Skin epidermis (tissue), 12 donors: Measurements from ENCODE around the gene CCDC183.
"Not testable (repeated sequence)": the region's sequence is repeated elsewhere in the genome, so short reads cannot be mapped to it uniquely, and the experiment has no call there.

Source experiments
- H3K27ac ChIP-seq, 21 experiments: fragments of 200-600 bp; sonication (generic) in 11 of 21; one replicate each; pipeline ENCODE4 v1.5.0; 2020; ENCODE audit warnings: mild to moderate bottlenecking in 3 of 21, inconsistent platforms in 2 of 21, moderate library complexity in 2 of 21
- H3K4me3 ChIP-seq, 7 experiments: fragments of 200-600 bp; sonication (generic) in 2 of 7; one replicate each; pipeline ENCODE4 v1.5.0; 2020; ENCODE audit warnings: inconsistent platforms in 2 of 7, mild to moderate bottlenecking in 2 of 7, moderate library complexity in 1 of 7

CCDC183 gene

DNA sequence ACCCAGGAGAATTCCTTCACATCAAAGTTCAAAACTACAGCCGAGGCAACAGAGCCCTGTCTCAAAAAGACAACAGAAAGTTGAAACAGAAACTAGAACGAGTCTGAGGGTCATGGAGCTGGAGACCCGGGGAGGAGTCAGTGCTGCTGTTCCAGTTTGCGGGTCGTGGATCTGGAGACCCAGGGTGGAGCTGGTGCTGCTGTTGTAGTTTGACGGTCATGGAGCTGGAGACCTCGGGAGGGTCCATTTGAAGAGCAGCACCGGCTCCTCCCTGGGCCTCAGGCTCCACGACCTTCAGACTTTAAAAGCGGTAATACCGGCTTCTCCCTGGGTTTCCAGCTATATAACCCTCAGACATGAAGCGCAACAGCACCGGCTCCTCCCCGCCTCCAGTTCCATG lies 18.8 kb upstream of the CCDC183 start:
- H3K27ac ChIP-seq = no peak overlapping the region
- no peak overlapping the region for H3K4me3 ChIP-seq

DNA sequence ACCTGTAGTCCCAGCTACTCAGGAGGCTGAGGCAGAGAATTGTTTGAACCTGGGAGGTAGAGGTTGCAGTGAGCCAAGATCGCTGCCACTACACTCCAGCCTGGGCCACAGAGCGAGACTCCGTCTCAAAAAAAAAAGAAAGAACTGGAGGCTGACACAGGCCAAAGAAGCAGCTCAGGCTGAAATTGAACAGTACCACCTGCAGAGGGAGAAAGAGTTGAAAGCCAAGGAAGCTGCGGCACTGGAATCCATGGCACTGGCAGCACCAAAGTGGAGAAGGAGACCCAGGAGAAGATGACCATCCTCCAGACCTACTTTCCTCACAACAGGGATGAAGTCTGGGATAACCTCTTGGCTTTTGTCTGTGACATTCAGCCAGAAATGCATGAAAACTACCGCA lies 16.3 kb upstream of the CCDC183 start:
- Histone ChIP-seq H3K4me3 (no peak overlapping the region), H3K27ac (no peak overlapping the region)

DNA sequence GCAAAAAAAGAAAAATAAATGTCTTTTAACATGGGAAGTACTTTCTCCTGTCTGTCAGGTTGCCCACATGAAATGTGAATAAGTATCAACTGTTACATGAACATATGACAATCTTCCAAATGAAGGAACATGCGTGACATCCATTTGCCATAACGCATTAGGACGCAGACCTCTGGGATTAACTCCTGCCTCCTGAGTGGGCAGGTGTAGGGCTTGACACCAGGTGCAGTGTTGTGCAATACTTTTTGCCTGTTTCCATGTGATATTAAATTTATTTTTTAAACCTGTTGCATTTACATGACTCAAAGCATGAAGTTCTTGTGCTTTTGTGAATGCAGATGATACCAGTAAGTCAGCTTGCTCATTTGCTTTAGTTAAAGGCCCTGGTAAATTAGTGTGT lies 13.7 kb upstream of the CCDC183 start:
- Histone ChIP-seq H3K4me3 (no peak overlapping the region), H3K27ac (no peak overlapping the region)

DNA sequence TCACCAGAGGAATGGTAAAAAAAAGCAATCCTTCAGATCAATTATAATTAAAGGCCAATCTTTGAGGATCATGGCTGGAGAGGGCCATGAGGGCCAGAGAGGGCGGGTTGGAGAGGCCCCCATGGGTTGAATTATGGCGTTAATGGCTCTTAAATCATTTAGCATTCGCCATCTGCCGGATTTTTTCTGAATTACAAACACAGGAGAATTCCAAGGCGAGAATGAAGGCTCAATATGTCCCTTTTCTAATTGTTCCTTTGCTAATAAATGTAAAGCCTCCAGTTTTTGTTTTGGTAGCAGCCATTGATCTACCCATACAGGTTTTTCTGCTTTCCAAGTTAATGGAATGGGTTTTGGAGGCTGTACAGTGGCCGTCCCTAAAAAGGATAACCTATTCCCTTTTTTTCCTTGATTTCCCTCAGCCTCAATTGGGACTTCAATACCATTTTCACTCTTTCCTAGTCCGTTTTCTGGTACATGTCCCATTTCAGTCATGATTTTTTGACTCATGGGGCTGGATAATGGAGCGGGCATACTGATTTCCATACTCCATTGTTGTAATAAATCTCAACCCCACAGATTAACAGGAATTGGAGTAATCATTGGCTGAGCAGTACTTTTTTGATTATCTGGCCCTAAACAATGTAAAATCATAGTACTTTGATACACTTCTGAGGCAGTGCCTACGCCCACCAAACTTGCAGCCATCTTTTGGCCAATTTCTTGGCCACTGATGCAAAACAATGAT lies 11.7 kb upstream of the CCDC183 start:
- no peak overlapping the region for H3K4me3 ChIP-seq
- H3K27ac ChIP-seq = no peak overlapping the region

DNA sequence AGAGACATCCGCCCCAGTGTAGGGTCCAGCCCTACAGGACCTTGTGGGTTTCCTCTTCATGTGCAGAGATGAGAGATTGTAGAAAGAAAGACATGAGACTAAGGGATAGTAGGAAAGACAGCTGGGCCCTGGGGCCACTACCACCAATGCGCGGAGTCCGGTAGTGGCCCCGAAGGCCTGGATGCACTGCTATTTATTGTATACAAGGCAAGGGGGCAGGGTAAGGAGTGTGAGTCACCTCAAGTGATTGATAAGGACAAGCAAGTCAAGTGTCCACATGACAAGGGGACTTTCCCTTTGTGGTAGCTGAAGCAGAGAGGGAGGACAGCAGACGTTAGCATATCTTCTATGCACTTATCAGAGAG lies 11.2 kb upstream of the CCDC183 start:
- no peak overlapping the region for H3K27ac ChIP-seq
- H3K4me3 ChIP-seq = no peak overlapping the region

DNA sequence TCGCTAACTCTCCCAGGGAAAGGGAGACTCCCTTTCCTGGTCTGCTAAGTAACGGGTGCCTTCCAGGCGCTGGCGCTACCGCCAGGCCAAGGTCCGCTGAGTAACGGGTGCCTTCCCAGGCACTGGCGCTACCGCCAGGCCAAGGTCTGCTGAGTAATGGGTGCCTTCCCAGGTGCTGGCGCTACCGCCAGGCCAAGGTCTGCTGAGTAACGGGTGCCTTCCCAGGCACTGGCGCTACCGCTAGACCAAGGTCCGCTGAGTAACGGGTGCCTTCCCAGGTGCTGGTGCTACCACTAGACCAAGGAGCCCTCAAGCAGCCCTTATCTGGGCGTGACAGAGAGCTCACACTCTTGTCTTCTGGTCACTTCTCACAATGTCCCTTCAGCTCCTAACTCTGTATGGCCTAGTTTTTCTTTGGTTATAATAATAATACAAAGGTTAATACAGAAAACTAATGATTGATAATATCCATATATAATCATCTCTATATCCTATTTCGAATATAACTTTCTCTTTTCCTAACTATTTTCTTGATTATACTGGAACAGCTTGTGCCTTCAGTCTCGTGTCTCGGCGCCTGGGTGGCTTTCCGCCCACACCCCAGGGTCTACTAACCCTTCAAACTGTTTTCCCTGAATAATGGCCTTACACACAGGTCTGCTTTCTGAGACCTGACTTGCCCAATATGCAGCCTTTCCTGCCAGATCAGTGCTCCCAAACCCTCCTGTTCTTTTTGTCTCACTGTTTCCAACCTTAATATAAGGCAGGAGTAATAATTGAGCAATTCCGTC lies 10.4 kb upstream of the CCDC183 start:
- H3K27ac ChIP-seq = peak overlapping the region in 1 of 21 experiments; percentile 33
- not testable (repeated sequence) for H3K4me3 ChIP-seq

DNA sequence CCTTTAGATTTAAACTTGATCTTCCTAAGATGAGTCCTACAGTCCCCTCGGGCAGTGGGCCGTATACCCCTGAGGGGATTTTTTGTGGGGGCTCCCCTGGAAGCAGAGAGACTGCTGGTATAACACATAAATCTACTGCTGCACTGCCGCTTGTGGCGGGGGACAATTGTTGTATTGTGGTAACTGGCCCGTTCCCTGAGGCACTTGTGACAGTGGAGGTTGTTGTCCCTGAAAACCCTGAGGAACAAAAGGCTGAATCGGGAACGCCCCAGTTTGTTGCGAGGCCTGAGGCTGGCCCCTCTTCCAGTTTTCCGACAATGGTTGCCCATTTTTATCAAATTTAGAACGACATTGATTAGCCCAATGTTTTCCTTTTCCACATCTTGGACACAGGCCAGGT lies 9.7 kb upstream of the CCDC183 start:
- Histone ChIP-seq H3K4me3 (no peak overlapping the region), H3K27ac (no peak overlapping the region)

DNA sequence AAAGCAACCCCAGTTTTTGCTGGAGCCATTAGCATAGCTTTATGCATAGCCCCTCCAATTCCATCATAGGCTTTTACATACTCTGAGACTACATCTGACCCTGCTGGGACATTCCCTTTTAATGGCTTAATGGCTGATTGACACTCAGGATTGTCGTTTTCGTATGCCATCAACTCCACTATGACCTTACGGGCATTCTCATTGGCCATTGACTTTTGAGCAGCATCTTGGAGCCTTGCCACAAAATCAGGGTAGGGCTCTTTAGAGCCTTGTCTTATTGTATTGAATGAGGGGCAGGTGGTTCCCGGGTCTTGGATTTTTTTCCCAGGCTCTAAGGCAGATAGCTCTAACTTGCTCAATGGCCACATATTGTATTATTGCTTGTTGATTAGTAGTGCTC lies 9.2 kb upstream of the CCDC183 start:
- not testable (repeated sequence) for H3K27ac ChIP-seq, H3K4me3 ChIP-seq

DNA sequence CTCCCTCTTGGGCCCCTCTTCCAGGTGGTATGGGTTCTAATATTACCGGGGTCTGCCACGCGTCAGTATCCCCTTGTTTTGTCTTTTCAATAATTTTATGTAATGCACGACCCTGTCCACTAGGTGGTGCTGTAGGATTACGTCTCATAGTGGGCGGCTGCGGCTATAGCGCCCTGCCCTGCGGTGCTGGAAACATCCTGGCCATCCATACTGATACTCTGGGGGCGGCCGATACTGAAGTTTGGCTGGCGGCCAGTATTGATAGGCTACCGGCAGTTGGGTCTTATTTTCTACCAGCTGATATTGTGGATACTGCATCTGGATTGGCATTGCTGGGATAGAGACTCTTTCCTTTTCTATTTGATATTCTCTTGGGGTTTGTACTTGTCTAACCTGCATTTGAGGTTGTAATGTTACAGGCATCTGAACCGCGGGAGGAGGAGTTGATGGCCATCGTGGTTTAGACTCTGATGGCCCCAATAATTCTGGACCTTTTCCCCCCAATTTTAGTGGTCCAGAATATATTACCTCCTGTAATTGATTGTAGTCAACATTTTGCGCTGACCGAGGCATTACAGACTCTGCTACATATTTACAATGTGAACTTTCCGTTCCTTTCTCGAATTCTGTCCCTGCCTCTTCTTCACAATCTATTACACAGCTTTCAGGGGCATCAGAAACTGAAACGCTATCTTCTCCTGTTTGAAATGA lies 8.3 kb upstream of the CCDC183 start:
- Histone ChIP-seq H3K4me3 (no peak overlapping the region), H3K27ac (no peak overlapping the region)

DNA sequence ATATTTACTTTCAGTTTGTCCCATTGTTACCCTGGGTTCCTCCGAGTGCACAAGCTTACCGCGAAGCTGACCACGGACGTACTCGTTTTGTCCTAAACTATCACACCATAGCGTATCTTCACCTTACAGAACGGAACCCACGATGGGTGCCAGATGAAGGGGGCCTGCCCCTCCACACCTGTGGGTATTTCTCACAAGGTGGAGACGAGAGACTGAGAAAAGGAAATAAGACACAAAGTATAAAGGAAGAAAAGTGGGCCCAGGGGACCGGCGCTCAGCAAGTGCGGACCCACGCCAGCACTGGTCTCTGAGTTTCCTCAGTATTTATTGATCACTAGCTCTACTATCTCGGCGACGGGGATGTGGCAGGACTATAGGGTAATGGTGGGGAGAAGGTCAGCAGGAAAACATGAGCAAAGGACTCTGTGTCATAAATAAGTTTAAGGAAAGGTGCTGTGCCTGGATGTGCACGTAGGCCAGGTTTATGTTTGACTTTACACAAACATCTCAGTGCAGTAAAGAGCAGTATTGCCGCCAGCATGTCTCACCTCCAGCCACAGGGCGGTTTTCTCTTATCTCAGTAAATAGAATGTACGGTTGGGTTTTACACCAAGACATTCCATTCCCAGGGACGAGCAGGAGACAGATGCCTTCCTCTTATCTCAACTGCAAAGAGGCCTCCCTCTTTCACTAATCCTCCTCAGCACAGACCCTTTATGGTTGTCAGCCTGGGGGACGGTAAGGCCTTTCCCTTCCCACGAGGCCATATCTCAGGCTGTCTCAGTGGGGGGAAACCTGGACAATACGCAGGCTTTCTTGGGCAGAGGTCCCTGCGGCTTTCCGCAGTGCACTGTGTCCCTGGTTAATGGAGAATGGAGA lies 7.3 kb upstream of the CCDC183 start:
- not testable (repeated sequence) for H3K27ac ChIP-seq, H3K4me3 ChIP-seq

DNA sequence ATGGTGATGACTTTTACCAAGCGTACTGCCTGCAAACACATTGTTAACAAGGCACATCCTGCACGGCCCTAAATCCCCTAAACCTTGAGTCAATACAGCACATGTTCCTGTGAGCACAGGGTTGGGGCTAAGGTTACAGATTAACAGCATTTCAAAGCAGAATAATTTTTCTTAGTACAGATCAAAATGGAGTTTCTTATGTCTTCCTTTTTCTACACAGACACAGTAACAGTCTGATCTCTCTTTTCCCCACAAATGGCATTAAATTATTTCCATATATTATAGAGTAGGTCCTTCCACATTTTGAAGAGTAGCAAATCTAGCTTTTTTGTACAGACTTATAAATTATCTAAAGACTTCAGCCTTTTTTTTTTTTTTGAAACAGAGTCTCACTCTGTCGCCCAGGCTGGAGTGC lies 6.6 kb upstream of the CCDC183 start:
- H3K27ac ChIP-seq = peak overlapping the region in 1 of 21 experiments; percentile 62

DNA sequence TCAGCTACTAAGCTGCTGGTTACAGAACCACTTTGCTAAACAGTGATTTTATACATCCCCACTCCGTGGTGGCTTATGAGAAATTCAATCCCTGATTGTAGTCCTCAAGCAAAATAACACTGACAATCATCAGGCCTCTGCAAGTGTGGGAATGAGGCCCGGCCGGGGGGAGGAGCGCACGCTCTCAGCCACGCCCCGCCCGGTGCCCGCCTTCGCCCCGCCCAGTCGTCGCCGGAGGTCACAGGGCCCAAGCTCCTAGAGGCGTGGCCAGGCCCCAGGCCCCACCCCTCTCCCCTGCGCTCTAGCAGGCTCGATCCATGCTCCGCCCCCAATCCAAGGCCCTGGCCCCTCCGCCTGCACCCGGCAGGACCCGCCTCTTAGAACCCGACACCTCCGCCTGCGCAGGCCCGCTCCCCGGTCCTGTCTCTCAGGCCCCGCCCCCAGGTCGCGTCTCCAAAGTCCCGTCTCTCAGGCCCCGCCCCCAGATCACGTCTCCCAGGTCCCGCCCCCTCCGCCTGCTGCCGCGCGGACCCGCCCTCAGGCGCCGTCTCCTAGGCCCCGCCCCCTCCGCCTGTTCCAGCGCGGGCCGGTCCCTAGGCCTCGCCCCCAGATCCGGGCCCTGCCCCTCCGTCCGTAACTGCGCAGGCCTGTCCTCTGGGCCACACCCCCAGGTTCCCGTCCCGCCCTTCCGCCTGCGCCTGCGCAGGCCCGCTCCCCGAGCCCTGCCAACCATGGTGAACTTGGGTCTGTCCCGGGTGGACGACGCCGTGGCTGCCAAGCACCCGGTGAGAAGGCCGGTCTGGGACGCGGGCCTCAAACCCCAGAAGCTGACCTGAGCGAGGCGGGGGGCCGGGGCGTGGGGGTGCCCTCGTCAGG lies 5.3 kb upstream of the CCDC183 start, which contains the start of gene TMEM141:
TSS of gene TMEM141 (plus strand) at position 705 of the 876 bp plus-strand sequence. CDS start at position 732, 27 bp downstream.
- peak within 1 kb of the TSS; percentile 50 to 74 (median 60) for H3K4me3 ChIP-seq
- peak within 1 kb of the TSS; percentile 77 to 99 (median 96) for H3K27ac ChIP-seq

More for the DNA sequence above, 6.6 kb upstream of the CCDC183 start:
- H3K4me3 ChIP-seq = no peak overlapping the region

DNA sequence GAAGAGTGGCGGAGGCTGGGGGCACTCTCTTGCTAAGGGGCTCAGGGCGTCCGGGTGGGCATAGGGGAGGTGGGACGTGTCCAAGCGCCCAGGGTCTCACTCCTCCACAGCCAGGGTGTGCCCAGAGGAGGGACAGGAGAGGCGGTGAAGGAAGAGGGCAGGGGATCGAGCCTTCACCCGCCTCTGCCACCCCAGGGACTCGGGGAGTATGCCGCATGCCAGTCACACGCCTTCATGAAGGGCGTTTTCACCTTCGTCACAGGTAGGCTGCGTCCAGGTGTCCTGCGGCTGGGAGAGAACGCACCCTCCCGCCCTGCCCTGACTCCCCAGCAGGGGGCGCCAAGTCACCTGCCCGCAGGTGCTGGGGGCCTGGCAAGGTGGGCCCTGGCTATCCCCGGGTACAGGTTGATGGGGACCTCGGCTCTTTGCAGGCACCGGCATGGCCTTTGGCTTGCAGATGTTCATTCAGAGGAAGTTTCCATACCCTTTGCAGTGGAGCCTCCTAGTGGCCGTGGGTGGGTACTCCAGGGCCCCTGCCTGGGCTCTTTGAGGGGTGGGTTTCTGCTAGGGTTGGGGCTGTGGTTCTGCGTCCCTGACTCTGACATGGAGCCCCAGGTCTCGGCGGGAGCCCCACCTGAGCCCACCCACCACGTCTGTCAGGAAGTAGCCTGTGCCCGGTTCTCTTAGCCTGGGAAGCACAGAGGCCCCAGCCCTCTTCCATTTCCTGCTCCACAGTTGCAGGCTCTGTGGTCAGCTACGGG lies 4.4 kb upstream of the CCDC183 start:
- H3K4me3 ChIP-seq = peak overlapping the region; percentile 50 to 74 (median 60)
- H3K27ac ChIP-seq = peak overlapping the region; percentile 77 to 99 (median 96)

DNA sequence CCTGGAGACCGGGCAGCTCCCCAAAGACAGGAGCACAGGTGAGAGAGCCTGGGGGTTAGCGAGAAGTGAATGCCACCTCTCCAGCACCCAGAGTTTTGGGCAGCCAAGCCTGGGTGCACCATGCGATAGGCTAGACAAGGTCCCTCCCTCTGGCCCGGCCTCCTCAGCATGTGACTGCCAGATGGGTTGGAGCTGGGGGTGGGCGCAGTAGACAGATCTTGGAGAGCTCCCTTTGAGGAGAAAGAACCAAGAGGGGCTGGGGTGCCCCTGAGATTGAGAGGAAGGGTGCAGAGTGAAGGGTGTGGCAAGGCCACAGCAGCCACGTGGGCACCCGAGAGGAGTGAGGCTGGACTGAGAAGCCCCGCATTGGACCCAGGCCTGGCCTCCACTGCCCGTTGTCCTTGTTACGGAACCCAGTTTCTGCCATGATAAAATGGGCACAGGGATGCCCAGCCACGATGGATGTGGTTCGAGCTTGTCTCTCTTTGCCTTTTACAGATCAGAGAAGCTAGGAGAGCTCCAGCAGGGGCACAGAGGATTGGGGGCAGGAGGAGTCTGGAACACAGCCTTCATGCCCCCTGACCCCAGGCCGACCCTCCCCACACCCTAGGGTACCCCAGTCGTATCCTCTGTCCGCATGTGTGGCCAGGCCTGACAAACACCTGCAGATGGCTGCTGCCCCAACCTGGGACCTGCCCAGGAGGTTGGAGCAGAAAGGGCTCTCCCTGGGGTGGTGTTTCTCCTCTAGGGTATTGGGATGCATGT lies 3.6 kb upstream of the CCDC183 start:
- Histone ChIP-seq H3K27ac (peak overlapping the region in 11 of 21 experiments; percentile 94 to 99 (median 98)), H3K4me3 (peak overlapping the region in 2 of 7 experiments; percentile 55 to 74)

DNA sequence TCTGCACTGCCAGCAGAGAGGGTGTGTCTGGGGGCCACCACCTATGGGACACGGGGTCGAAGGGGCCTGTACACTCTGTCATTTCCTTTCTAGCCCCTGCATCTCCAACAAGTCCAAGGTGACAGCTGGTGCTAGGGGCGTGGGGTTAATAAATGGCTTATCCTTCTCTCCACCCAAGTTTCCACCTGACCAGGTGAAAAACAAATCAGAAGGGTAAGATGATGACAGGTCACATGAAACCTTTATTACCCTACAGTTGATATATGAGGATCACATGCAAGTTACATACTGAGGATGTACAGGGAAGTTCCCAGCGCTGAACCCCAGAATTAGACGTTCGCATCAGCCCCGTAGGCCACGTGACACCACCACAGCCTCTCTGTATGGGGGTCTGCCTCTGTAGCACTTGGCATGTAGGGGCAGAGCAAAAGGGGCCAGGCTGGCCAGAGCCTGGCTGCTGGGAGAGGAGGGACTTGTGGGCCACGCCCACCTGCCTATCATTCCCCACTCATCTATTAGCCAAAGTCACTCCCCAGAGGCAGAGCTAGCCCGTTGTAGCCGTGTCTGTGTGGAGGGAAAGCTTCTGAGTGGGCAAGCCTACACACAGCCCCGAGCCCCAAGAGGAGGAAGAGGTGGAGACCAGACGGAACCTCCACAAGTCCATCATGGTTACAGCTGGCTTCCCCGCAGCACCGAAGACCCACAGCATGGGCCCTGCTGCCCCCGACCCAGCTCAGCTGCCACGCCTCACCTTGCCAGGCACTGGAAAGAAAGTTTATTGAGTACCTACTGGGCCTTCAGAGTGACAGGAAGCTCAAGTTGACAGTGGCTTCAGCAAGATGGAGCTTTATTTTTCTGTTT lies 2.8 kb upstream of the CCDC183 start:
- H3K27ac ChIP-seq = no peak overlapping the region

More for the DNA sequence above, 2.8 kb upstream of the CCDC183 start:
- H3K4me3 ChIP-seq = no peak overlapping the region
